Stimulated activated CD8-positive, alpha-beta memory T cell treated with anti-CD3 and anti-CD28 coated beads, Interleukin-15, amount 100 ng/mL, for 24 hours (primary cell): ENCODE results near the gene ABCC6.
"Not testable (repeated sequence)": the region's sequence is repeated elsewhere in the genome, so short reads cannot be mapped to it uniquely, and the experiment has no call there.

Experiments used
- DNase-seq: peaks from one replicate; pipeline ENCODE4 v3.0.0-alpha.2; 2020; ENCODE audit warnings: low read depth

The ABCC6 gene

DNA sequence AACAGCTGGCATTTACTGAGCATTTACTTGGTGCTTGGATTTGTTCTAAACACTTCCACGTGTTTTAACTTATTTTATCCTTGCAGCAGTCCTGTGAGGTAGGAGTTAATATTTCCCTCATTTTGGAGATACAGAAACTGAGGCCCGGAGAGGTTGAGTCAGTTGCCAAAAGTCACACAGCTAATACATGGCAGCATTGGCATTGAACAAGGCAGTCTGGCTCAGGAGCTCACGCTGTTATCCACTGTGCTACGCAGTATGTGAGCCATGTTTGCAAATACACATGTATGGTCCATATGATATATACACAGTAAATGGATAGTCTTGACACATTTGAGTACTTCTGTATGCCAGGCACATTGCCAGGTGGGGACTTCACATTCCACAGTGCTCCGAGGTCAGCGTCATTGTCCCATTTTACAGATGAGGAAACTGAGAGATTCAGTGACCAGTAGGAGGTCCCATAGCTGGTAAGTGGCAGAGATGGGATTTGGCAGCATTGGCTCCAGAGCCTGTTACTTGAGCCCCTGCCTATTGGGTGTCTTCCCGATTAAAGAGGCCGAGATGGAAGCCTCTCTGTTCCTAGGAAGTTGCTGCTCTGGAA is 110.7 kb downstream of the ABCC6 start:
- DNase-seq, result no peak

DNA sequence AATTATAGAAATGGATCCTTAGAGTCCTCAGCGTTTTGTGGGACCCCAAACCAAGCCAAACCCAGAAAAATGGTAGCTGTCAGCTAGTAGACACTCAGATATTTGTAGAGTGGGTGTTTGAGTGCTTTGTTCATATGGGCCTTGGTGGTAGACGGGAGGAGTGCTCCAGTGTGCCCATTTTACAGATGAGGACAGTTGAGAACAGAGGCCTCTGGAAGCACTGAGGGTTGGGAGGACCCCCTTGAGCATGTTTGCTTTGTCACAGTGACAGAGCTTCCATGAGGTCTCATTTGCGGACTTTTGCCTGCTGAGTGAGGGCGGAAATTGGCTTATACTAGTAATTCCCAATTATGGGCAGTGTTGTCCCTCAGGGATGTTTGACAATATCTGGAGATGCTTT is 111.7 kb downstream of the ABCC6 start:
- no peak for DNase-seq

DNA sequence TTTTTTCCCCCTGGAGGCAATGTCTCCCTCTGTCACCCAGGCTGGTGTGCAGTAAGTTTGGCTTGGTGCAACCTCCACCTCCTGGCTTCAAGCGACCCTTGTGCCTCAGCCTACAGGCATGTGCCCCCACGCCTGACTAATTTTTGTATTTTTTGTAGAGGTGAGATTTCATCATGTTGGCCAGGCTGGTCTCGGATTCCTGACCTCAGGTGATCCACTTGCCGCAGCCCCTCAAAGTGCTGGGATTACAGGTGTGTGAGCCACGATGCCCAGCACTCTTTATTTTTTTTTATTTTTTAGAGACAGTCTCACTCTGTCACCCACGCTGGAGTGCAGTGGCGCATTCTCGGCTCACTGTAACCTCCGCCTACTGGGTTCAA is 113.2 kb downstream of the ABCC6 start:
- DNase-seq, result no peak

DNA sequence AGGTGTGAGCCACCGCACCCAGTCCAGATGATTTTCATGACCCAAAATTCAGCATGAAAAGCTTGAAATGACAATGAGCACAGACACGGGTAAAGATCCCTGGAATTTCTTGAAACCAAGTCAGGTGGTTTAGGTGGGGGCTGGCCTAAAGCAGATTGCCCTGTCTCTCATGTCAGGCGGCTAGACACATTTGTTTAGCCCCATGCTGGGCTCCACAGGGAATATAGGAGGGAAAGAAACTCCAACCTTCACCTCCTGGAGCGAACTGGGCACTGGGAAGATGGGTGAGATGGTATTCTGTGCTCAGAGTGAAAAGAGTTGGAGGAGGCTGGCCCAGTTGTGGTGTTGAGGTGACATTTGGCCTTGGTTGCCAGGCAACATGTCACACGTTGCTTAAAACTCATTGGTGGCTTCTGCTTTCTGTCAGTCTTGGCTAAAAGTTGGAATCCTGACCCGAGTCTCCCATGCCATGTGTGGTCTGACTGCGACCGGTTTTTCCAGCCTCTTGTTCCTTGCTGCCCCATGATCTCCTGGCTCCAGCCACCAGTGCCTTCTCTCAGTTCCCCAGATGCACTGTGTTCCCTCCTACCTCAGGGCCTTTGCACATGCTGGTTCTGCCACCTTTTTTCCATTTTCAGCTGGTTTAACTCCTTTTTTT is 113.7 kb downstream of the ABCC6 start:
- no peak for DNase-seq

DNA sequence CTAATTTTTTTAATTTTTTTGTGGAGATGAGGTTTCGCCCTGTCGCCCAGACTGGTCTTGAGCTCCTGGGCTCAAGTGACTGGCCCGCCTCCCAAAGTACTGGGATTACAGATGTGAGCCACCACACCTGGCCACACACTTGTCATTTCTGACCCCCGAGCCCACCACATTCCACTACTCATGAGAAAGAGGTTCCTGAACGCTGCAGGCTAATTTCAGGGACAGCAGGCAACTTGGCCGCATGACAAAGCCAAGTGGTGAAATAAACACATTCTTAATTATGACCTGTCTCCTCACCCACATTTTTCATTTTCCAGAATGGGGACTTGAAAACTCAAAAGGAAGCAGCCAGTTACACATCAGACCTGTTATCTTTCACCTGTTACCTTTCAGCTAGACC is 114.5 kb downstream of the ABCC6 start:
- DNase-seq, result no peak

DNA sequence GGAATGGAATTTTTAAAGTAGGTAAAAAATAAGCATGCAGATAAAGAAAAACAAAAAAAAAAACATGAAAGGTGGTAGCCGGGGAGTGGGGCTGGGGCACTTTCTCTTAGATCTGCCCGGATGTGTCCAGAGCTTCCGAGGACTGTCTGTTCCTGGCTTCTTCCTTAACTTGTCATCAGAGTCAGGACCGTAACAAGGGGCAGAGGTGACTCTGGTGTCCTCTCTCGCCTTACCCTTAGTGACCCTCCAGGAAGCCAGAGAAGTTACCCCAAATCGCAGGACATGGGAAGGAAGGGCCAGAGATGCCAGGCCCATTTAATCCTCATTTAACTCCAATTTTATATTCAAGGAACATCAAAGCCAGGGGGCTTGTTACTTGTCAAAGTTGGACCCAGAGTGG is 115.5 kb downstream of the ABCC6 start:
- DNase-seq, result no peak

DNA sequence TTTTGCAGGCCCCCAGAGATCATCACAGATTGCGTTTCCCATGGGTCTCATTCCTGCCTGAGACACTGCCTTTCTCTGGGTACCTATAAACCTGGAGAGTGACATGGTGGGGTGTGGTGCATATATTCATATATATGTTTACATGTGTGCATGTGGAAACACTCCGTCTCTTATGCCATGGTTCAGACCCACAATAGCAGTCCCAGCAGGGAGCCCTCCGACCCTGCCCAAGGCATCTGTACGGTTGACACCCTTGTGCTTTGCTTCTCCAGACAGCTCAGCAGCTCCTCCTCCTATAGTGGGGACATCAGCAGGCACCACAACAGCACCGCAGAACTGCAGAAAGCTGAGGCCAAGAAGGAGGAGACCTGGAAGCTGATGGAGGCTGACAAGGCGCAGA is 116.8 kb downstream of the ABCC6 start:
- no peak for DNase-seq

DNA sequence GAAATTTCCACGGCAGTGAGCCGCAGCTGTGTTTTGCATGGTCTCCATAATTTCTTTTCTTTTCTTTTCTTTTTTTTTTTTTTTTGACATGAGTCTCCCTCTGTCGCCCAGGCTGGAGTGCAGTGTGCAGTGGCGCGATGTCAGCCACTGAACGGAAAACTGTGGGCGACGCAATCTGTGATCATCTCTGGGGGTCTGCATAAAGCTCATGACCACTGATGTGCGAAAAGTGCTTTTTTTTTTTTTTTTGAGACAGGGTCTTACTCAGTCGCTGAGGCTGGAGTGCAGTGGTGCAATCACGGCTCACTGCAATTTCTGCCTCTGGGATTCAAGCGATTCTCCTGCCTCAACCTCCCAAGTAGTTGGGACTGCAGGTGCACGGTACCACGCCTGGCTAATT is 117.6 kb downstream of the ABCC6 start:
- DNase-seq, result no peak

DNA sequence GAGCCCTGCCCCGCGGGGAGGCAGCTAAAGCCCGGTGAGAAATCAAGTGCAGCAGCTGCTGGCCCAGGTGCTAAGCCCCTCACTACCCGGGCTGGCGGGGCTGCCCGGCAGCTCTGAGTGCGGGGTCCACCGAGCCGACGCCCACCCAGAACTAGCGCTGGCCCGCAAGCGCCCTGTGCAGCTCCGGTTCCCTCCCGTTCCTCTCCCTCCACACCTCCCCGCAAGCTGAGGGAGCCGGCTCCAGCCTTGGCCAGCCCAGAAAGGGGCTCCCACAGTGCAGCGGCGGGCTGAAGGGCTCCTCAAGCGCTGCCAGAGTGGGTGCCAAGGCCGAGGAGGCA is 118.5 kb downstream of the ABCC6 start:
- not testable (repeated sequence) for DNase-seq

DNA sequence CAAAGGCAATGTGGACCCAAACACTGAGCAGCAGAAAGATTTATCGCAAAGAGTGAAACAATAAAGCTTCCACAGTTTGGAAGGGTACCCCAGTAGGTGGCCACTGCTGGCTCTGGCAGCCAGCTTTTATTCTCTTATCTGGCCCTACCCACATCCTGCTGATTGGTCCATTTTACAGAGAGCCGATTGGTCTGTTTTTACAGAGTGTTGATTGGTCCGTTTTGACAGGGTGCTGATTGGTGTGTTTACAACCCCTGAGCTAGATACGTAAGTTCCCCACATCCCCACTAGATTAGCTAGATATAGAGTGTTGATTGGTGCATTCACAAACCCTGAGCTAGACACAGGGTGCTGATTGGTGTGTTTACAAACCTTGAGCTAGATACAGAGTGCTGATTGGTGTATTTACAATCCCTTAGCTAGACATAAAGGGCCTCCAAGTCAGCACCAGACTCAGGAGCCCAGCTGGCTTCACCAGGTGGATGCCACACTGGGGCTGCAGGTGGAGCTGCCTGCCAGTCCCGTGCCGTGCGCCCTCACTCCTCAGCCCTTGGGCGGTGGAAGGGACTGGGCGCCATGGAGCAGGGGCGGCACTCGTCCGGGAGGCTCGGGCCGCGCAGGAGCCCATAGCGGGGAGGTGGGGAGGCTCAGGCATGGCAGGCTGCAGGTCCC is 119.0 kb downstream of the ABCC6 start:
- DNase-seq, result not testable (repeated sequence)

DNA sequence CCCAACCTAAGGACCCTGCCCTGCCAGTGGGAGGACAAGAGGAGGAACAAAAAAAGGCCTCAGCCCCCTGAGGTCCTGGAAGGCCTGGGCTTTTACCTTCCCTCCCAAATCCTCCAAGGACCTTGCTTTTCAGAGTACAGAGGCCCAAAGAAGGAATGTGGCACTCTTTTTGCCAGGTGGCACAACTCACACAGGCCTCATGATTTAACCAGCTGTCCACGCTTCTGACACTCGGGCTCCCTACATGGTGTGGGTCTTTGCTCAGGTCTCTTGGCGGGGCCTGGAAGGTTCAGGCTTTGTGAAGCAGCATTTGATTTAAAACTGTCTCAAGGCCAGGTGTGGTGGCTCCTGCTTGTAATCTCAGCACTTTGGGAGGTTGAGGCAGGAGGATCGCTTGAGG is 120.6 kb downstream of the ABCC6 start:
- DNase-seq, result no peak

DNA sequence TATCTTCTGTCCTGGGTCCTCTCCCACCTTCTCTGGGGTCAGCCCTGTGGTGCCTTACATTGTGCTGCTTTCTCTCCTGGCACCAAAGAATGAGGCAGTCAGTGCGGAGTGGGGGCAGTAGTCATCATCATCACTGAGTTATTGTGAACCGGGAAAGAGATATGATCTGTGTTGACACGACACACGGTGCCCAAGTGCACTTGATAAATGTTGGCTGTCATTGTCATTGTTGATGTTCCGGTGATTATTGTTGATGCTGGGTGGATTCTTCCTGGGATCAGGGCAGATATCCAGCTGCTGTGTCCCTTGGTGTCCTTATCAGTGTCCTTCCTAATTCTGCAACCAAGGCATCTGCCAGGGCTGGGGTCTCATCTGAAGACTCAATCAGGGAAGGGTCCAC is 121.7 kb downstream of the ABCC6 start:
- no peak for DNase-seq

DNA sequence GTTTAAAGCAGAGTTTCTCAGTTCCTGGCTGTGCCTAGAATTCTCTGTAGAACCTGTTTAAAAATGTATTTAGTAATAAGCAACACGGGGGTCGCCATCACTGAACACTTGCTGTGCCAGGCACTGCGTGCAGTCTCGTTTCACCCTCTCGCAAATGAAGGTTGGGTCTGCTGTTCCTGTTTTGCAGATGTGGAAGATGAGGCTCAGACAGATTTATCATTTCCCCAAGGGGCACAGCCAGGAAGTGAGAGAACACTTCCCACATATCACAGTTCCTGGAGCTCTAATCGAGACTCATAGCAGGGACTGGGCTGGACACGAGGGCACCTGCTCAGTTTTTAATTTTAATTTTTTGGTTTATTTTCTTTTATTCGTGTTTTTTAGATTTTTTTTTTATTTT is 122.7 kb downstream of the ABCC6 start:
- DNase-seq, result no peak

DNA sequence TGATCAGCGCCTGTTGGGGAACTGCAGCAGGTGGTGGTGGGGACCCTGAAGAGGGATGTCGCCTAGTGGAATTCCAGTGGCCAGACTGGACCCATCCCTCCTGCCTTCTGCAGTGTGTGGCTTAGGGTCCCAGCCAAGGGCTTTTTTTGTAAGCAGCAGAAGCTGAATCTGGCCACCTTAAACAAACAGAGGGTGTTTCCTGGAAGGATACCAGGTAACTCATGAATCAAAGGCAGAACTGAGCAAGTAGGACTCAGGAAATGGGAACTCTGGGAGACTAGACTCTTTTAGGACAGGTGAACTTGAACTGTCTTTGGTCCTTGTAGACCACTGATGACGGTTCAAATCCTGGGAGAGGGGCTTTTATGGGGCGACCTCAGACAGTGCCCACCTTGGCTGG is 124.0 kb downstream of the ABCC6 start:
- DNase-seq, result no peak
